Middle frontal gyrus (tissue), 1 donor: ENCODE results near the gene ATRNL1.

ENCODE experiments used
- DNase-seq: peaks from one replicate; pipeline ENCODE4 v3.0.0-alpha.2; 2015; ENCODE audit warnings: low spot score; ENCODE audit errors: extremely low spot score

Gene ATRNL1

GRCh38 chr10:115945701-115946445, 852.7 kb downstream of the ATRNL1 start:
- DNase-seq: no peak

- DNase-seq: no peak
Measured at GRCh38 chr10:115947104-115947503, 853.9 kb downstream of the ATRNL1 start.

GRCh38 chr10:115948465-115948864, 855.3 kb downstream of the ATRNL1 start:
- DNase-seq: no peak

- no peak for DNase-seq
Measured at GRCh38 chr10:115949282-115949844, 856.2 kb downstream of the ATRNL1 start.

GRCh38 chr10:115950320-115950719, 857.2 kb downstream of the ATRNL1 start:
- DNase-seq: no peak

GRCh38 chr10:115951242-115951641, 858.1 kb downstream of the ATRNL1 start:
- DNase-seq: no peak

- DNase-seq: no peak
Measured at GRCh38 chr10:115953281-115953680, 860.1 kb downstream of the ATRNL1 start.

- no peak for DNase-seq
Measured at GRCh38 chr10:115953968-115954367, 860.8 kb downstream of the ATRNL1 start.

GRCh38 chr10:115956225-115957011, 863.3 kb downstream of the ATRNL1 start:
- DNase-seq: no peak

- no peak for DNase-seq
Measured at GRCh38 chr10:115957012-115957399, 863.8 kb downstream of the ATRNL1 start.

GRCh38 chr10:115957786-115958442, 864.7 kb downstream of the ATRNL1 start:
- no peak for DNase-seq

GRCh38 chr10:115963848-115964247, 870.7 kb downstream of the ATRNL1 start:
- DNase-seq: no peak

GRCh38 chr10:115964827-115965226, 871.7 kb downstream of the ATRNL1 start:
- DNase-seq: no peak

GRCh38 chr10:115965376-115965775, 872.2 kb downstream of the ATRNL1 start:
- DNase-seq: no peak

GRCh38 chr10:115968236-115968635, 875.1 kb downstream of the ATRNL1 start:
- DNase-seq: no peak

- DNase-seq: no peak
Measured at GRCh38 chr10:115969591-115969990, 876.4 kb downstream of the ATRNL1 start.

- no peak for DNase-seq
Measured at GRCh38 chr10:115971921-115972320, 878.8 kb downstream of the ATRNL1 start.

GRCh38 chr10:115972426-115972825, 879.3 kb downstream of the ATRNL1 start:
- DNase-seq: no peak

- no peak for DNase-seq
Measured at GRCh38 chr10:115974351-115974750, 881.2 kb downstream of the ATRNL1 start.

GRCh38 chr10:115974816-115975430, 881.8 kb downstream of the ATRNL1 start:
- DNase-seq: no peak

- no peak for DNase-seq
Measured at GRCh38 chr10:115975506-115975905, 882.3 kb downstream of the ATRNL1 start.
